ENCODE measurements around the gene HSPA1L.
A peak's percentile ranks its signal among the peaks of the same experiment; 100 is the strongest.
"Not testable (repeated sequence)": the region's sequence is repeated elsewhere in the genome, so short reads cannot be mapped to it uniquely, and the experiment has no call there.

HSPA1L gene

GRCh38 chr6:31815025-31815838 lies at the start of gene HSPA1L, which contains the start of gene HSPA1A:
HSPA1L (minus strand) TSS chr6:31815283; CDS start chr6:31811972, 3,311 bp downstream.
HSPA1A (plus strand) TSS chr6:31815543; CDS start chr6:31815757, 214 bp downstream.
- DNase-seq (ENCODE audit: low read depth in 2 of 2), result no peak

DNA sequence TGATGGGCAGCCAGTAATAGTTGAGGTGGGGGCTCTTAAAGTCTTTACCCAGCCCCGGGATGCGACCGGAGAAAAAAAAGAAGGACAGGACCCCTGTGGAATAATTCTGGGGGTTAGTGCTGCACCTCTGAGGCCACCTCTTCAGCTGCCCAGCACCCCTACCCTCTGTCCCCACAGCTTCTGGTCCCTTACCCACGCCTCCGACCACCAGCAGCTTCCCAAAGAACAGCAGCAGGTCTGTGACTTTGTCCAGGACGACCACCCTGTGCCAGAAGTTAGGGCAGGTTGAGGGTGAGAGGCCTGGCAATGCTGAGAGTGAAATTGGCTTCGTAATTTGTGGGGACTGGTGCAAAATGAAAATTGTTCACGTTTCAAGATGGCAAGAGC lies 49.7 kb upstream of the HSPA1L start:
- no peak for DNase-seq (ENCODE audit: low read depth in 2 of 2)

- DNase-seq (ENCODE audit: low read depth in 2 of 2), result not testable (repeated sequence)
Observed at GRCh38 chr6:31864123-31864562, 49.1 kb upstream of the HSPA1L start.

DNA sequence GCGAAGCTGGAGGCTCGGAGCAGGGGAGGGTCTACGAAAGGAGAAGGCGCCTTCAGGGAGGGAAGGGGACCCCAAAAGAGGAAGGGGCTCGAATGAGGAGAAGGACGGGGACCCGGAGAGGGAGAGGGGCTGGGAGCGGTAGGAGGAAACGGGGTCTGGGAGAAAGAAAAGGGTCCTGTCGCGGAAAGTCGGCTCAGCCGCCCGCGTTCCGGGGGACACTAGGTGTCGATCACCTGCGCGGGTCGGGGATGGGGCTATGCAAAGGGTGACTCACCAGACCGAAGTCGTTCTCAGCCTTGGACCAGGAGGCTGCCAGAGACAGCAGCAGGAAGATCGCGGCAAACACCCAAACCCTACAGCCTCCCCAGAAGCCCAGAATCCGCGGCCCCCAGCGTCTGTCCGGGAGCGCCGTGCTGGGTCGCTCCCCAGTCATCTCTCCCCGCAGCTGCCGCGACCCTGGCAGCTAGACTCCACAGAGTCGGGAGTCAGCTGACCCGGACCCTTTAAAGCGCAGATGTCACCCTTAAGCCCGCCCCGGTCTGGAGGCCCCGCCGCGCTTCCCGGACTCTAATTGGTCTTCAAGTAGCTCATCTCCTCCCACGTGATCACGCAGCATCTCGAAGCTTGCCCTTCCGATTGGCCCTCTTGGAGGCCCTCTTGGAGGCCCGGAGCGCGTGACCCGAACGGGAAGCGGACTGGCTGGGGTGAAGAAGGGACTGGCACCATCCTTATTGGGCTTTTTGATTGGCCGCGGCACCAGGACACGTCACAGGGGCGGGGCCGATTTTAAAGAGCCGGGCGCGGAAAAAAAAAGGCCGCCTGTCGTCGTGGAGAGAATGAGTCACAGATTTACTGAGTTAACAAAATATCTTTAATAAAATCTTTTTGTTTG lies 47.5 kb upstream of the HSPA1L start, which contains the start of gene NEU1:
NEU1 (minus strand) TSS at position 478 of the 892 bp plus-strand sequence; CDS start at position 433, 45 bp downstream.
- DNase-seq (ENCODE audit: low read depth in 2 of 2), result peak; percentile 96 to 99

- no peak for DNase-seq (ENCODE audit: low read depth in 2 of 2)
Observed at GRCh38 chr6:31861919-31862343, 46.8 kb upstream of the HSPA1L start.

DNA sequence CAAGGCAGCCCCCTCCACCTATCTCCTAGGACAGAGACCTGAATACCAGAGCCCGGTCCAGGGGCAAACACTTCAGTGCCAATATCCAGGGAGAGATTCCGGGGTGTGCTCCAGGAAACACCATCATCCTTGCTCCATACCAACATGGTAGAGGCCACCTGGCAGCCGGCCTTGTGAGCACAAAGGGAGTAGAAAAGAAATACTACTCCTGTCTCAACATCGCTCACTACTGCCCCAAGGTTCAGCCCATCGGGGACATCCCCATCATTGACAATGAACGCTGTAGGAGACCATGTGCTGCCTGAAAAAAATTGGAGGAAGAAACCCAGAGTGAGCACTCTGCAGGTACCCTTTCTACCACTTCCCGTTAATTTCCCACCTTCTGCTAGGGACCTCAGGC lies 46.1 kb upstream of the HSPA1L start:
- DNase-seq (ENCODE audit: low read depth in 2 of 2), result no peak

- DNase-seq (ENCODE audit: low read depth in 2 of 2), result no peak
Observed at GRCh38 chr6:31860349-31860748, 45.3 kb upstream of the HSPA1L start.

- no peak for DNase-seq (ENCODE audit: low read depth in 2 of 2)
Observed at GRCh38 chr6:31859923-31860322, 44.8 kb upstream of the HSPA1L start.

DNA sequence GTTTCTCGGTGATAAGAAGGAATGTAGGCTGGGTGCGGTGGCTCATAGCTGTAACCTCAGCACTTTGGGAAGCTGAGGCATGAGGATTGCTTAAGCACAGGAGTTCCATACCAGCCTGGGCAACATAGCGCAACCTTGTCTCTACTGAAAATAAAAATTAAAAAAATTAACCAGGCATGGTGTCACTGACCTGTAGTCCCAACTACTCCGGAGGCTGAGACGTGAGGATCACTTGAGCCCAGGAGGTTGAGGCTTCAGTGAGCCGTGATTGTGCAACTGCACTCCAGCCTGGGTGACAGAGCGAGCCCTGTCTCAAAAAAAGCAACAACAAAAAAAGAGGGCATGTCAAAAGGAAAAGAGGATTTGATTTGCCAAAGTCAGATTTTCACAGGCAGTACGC lies 43.6 kb upstream of the HSPA1L start:
- no peak for DNase-seq (ENCODE audit: low read depth in 2 of 2)

DNA sequence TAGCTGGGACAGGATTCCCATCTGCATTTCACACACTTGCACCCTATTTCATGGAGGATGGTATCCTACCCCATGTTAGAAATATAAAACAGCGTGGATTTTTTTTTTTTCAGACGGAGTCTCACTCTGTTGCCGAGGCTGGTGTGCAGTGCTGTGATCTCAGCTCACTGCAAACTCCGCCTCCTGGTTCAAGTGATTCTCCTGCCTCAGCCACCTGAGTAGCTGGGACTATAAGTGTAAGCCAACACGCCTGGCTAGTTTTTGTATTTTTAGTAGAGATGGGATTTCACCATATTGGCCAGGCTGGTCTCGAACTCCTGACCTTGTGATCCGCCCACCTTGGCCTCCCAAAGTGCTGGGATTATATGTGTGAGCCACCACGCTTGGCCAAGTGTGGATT lies 42.7 kb upstream of the HSPA1L start:
- DNase-seq (ENCODE audit: low read depth in 2 of 2), result not testable (repeated sequence)

DNA sequence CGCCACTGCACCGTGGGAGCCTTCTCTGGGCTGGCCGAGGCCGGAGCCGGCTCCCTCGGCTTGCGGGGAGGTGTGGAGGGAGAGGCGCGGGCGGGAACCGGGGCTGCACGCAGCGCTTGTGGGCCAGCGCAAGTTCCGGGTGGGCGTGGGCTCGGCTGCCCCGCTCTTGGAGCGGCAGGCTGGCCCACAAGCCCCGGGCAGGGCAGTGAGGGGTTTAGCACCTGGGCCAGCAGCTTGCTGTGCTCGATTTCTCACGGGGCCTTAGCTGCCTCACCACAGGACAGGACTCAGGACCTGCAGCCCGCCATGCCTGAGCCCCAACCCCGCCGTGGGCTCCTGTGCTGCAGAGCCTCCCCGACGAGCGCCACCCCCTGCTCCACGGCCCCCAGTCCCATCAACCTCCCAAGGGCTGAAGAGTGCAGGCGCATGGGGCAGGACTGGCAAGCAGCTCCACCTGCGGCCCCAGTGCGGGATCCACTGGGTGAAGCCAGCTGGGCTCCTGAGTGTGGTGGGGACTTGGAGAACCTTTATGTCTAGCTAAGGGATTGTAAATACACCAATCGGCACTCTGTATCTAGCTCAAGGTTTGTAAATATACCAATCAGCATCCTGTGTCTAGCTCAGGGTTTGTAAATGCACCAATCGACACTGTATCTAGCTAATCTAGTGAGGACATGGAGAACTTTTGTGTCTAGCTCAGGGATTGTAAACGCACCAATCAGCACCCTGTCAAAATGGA lies 37.1 kb upstream of the HSPA1L start:
- DNase-seq (ENCODE audit: low read depth in 2 of 2), result not testable (repeated sequence)

GRCh38 chr6:31851485-31851832 lies 36.4 kb upstream of the HSPA1L start:
- DNase-seq (ENCODE audit: low read depth in 2 of 2), result no peak

DNA sequence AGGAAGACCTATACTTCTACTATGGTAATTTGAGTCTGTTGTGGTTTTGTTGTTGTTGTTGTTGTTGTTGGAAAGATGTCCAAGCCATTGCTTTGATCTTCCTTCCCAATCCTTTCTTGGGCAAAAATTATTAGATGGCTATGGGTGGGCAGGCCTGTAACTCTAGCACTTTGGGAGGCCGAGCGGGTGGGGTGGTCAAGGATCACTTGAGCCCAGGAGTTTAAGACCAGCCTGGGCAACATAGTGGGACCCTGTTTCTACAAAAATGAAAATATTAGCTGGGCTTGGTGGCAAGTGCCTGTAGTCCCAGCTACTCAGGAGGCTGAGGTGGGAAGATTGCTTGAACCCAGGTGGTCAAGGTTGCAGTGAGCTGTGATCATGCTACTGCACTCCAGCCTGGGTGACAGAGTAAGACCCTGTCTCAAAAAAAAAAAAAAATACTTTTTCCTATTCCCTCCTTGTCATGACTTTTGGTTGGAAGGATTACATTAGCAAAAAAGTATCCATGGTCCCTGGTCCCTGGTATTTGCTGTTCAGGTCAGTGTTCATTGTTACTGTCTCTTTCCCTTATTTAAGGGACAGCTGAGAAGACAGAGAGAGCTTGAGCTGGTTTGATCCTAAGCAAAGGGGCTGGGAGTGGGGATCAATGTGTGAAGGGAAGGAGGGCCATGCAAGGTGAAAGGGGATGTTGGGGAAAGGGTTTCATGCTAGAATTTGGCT lies 35.8 kb upstream of the HSPA1L start:
- no peak for DNase-seq (ENCODE audit: low read depth in 2 of 2)

GRCh38 chr6:31847276-31847978 lies 32.3 kb upstream of the HSPA1L start:
- DNase-seq (ENCODE audit: low read depth in 2 of 2), result no peak

- DNase-seq (ENCODE audit: low read depth in 2 of 2), result no peak
Observed at GRCh38 chr6:31844507-31844906, 29.4 kb upstream of the HSPA1L start.

GRCh38 chr6:31842053-31842452 lies 27.0 kb upstream of the HSPA1L start:
- no peak for DNase-seq (ENCODE audit: low read depth in 2 of 2)

- not testable (repeated sequence) for DNase-seq (ENCODE audit: low read depth in 2 of 2)
Observed at GRCh38 chr6:31839779-31840126, 24.7 kb upstream of the HSPA1L start.

- DNase-seq (ENCODE audit: low read depth in 2 of 2), result no peak
Observed at GRCh38 chr6:31838968-31839367, 23.9 kb upstream of the HSPA1L start.

- DNase-seq (ENCODE audit: low read depth in 2 of 2), result not testable (repeated sequence)
Observed at GRCh38 chr6:31838114-31838553, 23.1 kb upstream of the HSPA1L start.

- no peak for DNase-seq (ENCODE audit: low read depth in 2 of 2)
Observed at GRCh38 chr6:31837369-31838113, 22.5 kb upstream of the HSPA1L start.

Measured in stimulated activated CD4-positive, alpha-beta T cell treated with anti-CD3 and anti-CD28 coated beads, Interleukin-1b, Interleukin-23, amount 100 ng/mL, for 1 hour (primary cell).